Activated CD8-positive, alpha-beta memory T cell treated with anti-CD3 and anti-CD28 coated beads for 24 hours (primary cell): ENCODE results near the gene CARHSP1.
"Not testable (repeated sequence)": the region's sequence is repeated elsewhere in the genome, so short reads cannot be mapped to it uniquely, and the experiment has no call there.

Experiments used
- DNase-seq: peaks from one replicate; pipeline ENCODE4 v3.0.0-alpha.2; 2020

Gene CARHSP1

DNA sequence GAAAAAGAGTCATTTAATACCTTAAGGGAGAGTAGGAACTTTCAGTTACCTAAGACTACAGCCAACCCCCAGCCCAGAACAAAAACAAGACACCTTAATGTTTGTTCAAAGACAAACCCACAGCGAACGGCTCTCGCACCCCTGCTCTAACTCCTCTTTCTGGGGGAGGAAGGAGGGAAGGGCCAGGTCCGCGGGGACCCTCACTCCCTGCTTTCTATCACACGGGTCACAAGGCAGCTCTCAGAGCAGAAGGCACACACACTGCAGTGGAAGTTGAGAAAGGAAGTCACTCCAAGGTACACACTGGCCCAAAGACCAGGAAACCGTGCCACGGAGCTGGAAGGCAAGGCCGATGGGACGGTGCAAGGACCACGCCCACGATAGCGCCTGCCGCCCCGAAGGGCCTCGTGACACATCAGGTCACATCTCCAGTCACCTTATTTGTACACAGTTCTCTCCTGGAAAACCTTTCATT is 23.3 kb upstream of the CARHSP1 start:
- no peak for DNase-seq

DNA sequence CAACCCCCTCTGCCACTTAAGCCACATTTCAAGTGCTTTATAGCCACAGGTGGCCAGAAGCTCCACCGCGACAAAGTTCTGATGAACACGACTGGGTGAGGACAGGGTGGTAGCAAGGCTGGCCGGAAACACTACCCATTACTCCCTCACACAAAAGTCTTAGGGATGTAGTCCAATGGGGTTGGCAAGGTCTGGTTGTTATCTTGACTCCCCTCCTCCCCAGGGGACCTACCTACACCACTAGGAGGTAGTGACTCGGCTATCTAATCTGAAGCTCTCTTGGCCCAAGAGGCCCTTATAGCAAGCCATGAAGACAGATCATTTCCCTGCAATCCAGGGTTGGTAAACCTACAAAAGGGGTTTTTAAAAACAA is 21.7 kb upstream of the CARHSP1 start:
- DNase-seq, result no peak

DNA sequence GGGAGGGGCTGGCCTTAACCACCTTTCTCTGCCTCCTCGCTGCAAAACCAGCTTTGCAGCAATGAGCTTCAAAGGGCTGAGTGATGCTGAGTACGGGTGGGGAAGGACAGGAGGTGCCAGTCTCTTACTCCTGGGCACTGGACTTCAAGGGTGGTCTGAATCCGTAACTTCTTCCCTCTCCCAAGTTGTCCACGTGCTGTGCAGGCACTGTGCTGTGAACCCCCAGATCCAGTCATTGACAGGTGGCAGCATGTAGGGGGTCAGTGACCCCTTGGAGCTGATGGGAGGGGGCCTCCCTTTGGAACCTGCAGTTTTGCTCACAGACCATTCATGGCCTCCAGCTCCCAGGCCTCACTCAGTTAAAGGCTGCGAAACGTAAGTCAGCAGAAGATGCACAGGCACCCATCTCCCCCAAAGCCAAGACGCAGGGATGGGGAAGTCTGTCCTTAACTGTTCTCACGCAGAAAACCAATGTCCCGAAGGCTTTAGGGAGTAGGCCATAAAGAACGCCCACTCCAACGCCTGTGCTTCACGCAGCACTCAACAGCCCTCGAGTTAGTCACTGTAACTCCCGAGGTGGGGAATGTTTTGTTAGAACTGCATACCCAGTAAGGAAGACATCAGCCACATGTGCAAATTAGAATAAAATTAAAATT is 21.2 kb upstream of the CARHSP1 start:
- no peak for DNase-seq

DNA sequence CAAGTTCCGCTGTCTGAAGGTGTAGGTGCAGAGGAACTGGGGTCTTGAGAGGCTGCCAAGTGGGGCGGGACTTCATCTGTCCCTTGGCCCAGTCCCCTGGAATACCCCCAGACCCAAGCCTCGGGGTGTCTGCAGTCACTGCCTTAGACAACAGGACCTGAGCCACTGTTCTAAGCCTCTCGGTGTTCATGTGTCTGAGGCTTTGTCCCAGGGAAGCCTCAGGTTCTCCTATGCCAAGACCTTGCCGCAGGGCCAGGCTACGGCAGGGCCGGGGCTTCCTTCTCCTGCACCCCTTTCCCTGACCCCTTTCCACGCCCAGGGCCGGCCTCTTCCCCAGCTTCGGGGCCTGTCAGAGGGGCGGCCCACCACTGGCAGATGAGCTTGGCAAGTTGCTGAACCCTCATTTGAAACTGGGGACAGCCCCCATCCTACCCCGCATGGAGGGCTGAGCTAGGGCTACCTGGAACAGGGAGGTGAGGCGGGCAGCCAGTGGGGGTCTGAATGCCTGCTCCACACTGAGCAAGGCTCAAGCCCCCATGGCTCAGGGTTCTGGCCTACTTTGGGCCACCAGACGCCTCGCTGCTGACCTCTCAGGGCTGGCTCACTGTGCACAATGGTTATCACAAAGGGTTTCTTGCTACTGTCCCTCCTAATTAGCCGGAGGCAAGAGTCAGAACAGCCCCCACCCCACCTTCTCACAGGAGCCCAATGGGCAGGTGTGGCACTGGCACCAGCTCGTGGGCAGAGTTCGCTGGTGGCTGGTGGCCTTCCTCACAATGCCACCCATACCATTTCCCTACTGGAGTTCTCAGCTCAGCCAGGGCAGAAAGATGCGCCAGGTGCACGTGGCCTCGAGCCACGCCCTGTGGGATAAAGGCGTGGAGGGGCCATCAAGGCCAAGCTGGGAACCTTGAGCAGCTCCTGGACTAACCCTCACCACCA is 20.4 kb upstream of the CARHSP1 start:
- DNase-seq, result no peak

DNA sequence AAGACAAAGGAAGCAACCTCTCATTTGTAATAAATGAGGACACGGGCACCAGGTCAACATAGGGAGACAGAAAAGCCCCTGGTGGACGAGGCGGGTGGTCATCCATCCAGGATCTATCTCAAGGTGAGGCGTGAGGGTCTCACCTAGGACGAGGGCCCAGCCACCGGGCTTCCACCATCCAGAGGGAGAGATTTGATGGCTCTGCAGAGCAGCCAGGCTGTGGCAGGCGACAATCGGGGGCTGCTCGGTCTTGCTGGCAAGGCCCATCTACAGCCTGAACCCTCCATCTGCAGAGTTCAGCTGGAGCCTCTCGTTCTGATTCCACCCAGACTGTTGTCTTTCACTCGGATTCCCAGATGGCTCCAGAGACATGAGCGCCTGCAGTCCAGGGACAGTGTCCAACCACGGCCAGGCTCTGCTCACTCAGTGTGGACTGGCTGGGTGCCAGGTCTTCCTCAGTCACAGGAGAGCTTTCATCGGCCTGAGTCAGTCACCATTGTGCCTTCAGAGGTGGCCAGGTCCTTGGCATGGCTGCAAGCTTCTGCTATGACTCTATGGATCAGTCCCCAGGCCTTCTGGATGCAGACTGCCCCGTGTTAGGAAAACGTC is 19.2 kb upstream of the CARHSP1 start:
- no peak for DNase-seq

GRCh38 chr16:8887431-8887765 is 18.6 kb upstream of the CARHSP1 start:
- no peak for DNase-seq

- DNase-seq, result no peak
These were observed 18.0 kb upstream of the CARHSP1 start for GRCh38 chr16:8886593-8887430.

DNA sequence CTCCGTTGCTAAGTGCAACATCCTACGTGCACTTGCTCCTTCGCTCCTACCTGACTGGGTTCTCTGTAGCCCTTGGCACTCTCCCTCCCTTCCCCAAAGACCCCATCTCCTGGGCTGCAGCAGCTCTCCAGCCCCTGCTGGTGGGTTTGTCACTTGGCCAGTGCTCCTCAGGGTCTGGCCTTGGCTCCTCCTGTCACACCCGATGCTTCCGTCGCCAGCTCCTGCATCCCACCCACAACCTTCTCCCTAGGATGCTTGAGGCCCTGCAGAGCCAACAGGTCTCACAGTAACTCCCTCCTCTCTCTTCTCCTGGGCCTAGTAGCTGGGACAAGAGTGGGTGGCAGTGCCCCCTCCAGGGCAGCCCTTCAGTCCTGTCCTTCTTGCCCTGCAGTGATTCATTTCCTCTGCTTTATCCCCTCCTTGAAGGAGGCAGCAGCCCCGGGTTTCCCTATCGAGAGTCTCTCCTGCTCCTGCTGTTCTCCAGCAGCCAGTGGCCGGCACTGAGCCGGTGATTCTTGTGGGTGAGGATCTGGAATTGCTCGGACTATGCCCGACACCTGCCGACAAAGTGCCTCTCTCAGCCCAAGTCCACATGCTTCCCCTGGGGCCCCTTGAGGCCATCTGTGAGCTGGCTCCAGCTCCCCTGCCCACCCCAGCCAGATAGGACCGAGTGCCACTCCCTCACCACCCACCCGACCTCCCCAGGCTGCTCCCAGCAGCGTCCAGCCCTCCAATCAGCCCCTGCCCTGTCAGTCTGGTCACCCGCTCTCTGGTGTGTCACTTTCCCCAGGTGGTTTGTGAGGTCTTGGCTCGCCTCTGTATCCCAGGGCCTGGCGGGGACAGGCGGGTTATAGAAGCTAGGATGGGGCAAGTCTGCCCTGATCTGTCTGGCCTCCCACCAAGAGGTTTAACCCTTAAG is 17.1 kb upstream of the CARHSP1 start:
- no peak for DNase-seq

DNA sequence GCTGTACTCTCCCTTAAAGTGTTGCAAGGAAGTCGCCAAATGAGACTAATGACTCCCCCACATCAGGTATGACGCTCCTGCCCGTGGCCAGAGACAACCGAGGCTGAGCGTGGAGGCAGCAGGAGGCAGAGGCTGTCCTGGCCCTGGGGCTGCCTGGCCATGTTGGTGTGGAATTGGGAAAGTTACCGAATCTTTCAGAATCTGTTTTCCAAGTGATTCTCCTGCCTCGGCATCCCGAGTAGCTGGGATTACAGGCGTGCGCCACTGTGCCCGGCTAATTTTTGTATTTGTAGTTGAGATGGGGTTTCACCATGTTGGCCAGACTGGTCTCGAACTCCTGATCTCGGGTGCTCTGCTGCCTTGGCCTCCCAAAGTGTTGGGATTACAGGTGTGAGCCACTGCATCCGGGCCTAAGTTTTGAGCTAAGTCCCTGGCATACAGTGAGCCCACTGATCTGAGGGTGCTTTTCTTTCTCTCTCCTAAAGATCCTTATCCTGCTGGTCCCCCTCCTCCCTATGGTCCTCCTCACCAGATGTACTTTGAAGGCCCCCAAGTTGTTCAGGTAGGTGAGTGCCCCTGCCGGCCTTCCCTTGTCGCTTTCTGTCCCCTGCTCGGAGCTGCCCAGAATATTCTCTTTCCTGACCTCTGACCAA is 14.0 kb upstream of the CARHSP1 start:
- no peak for DNase-seq

GRCh38 chr16:8882041-8882617 is 13.3 kb upstream of the CARHSP1 start, which contains the start of gene LITAFD:
Gene LITAFD, plus strand, starts transcription at chr16:8882351. Its CDS starts 2,005 bp downstream, at chr16:8884356.
- DNase-seq, result no peak

- DNase-seq, result no peak
These were observed 12.2 kb upstream of the CARHSP1 start for GRCh38 chr16:8880839-8881510.

DNA sequence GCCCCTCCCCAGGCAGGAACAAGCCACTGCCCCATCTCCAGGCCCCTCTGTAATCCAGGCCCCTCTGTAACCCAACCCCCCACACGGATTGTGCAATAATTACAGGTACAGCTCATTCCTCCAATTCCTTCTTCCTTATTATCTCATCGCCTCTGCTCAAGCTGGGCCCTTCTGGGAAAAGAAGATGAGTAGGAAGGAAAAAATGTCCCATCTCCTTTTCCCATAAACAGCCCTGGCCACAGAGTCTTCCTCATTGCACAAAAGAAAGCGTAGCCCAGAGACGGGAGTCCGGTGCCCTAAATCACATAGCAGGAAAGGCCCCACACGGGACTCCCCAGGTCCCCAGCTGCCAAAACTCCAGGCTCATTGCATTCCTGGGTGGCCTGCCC is 9.7 kb upstream of the CARHSP1 start:
- no peak for DNase-seq

DNA sequence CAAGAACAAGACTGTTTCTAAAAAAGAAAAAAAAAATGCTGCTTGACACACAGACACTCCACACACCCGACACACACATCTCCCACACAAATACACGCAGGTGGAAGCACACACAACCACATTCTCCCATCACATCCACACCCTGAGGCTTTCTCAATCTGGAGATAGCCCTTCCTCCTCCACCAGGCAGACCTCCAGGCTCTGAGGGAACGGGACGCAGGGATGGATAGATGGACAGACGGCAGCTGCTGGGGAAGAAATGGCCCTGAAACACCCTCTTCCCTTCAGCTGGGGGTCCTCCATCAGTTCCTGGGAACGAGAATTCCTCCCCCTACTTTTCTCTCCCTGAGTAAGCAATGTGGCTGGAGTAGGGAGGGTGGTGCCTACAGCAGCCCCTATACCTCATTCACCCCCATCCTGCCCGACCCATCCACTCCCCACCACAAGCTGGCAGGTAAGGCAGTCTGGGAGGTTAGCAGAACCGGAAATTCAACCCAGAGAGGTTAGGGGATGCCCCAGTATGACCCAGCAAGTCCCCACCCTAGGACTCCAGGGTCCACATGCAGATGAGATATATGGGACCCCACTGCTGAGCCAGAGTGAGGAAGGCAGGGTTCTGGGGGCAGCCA is 9.2 kb upstream of the CARHSP1 start:
- no peak for DNase-seq

DNA sequence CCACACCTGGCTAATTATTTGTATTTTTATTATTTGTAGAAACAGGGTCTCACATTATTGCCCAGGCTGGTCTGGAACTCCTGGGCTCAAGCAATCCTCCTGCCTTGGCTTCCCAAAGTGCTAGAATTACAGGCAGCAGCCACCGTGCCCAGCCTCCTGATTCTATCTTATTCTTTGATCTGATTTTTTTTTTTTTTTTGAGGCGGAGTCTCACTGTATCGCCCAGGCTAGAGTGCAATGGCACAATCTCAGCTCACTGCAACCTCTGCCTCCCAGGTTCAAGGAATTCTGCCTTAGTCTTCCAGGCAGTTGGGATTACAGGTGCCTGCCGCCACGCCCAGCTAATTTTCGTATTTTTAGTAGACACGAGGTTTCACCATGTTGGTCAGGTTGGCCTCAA is 6.5 kb upstream of the CARHSP1 start:
- DNase-seq, result not testable (repeated sequence)

DNA sequence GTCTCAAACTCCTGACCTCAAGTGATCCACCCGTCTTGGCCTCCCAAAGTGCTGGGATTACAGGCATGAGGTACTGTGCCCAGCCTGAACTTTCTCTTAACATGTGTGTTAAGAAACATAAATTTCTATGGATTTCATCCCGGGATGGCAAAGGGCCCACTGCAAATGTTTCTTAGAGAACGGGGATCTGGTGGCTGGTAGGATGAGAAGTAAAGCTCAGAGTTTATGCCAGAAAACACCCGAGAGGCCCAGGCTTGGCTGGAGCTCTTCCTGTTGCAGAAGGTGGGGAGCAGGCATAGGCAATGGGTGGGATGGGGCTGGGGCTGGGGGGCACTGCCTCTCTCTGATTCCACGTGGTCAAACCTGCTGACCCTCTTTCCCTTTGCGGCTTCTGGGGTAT is 5.6 kb upstream of the CARHSP1 start:
- no peak for DNase-seq

DNA sequence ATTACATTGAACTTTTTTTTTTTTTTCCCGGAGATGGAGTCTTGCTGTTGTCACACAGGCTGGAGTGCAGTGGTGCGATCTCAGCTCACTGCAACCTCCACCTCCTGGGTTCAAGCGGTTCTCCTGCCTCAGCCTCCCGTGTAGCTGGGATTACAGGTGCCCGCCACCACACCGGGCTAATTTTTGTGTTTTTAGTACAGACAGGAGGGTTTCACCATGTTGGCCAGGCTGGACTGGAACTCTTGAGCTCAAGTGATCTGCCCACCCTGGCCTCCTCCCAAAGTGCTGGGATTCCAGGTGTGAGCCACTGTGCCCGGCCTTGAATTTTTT is 5.0 kb upstream of the CARHSP1 start:
- DNase-seq, result not testable (repeated sequence)

GRCh38 chr16:8872967-8873865 is 4.4 kb upstream of the CARHSP1 start:
- DNase-seq, result no peak

DNA sequence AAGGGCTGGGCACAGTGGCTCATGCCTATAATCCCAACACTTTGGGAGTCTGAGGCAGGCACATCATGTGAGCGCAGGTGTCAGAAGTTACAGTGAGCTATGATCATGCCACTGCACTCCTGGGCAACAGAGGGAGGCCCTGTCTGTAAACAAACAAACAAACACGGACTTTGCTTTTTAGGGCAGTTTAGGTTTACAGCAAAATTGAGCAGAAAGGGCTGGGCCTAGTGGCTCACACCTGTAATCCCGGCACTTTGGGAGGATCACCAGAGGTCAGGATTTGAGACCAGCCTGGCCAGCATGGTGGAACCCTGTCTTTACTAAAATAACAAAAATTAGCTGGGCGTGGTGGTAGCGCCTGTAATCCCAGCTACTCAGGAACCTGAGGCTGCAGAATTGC is 3.3 kb upstream of the CARHSP1 start:
- no peak for DNase-seq

DNA sequence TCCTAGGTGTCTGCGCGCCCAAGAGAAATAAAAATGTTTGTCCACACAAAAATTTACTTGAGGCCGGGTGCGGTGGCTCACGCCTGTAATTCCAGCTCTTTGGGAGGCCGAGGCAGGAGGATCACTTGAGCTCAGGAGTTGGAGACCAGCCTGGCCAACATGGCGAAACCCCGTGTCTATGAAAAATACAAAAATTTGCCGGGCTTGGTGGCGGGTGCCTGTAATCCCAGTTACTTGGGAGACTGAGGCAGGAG is 1.1 kb upstream of the CARHSP1 start:
- DNase-seq, result not testable (repeated sequence)
